Activated CD4-positive, alpha-beta T cell treated with anti-CD3 and anti-CD28 coated beads for 1 hour (primary cell): ENCODE measurements around the gene NAIP.
"Not testable (repeated sequence)": the region's sequence is repeated elsewhere in the genome, so short reads cannot be mapped to it uniquely, and the experiment has no call there.

Source experiments
- DNase-seq: peaks from one replicate; pipeline ENCODE4 v3.0.0-alpha.2; 2020

NAIP gene

GRCh38 chr5:71025289-71025953 is at the start of gene NAIP:
Gene NAIP, minus strand, starts transcription at chr5:71025339. Its CDS starts 12,424 bp downstream, at chr5:71012915.
- not testable (repeated sequence) for DNase-seq

GRCh38 chr5:71067262-71067928 is 42.3 kb upstream of the NAIP start, which contains the start of gene GTF2H2:
Gene GTF2H2, minus strand, starts transcription at chr5:71067676. Its CDS starts 4,913 bp downstream, at chr5:71062763.
- DNase-seq = not testable (repeated sequence)

GRCh38 chr5:71061322-71061721 is 36.2 kb upstream of the NAIP start:
- DNase-seq = not testable (repeated sequence)

- DNase-seq = not testable (repeated sequence)
Measured at GRCh38 chr5:71059426-71059825, 34.3 kb upstream of the NAIP start.

GRCh38 chr5:71044808-71045207 is 19.7 kb upstream of the NAIP start:
- DNase-seq = not testable (repeated sequence)

- not testable (repeated sequence) for DNase-seq
Measured at GRCh38 chr5:71044128-71044527, 19.0 kb upstream of the NAIP start.

GRCh38 chr5:71031046-71031776 is 6.1 kb upstream of the NAIP start:
- DNase-seq = not testable (repeated sequence)

GRCh38 chr5:71020643-71021042 is 4.5 kb downstream of the NAIP start:
- not testable (repeated sequence) for DNase-seq

GRCh38 chr5:71018376-71019005 is 6.6 kb downstream of the NAIP start:
- DNase-seq = not testable (repeated sequence)

- DNase-seq = no peak
Measured at GRCh38 chr5:71014176-71014575, 11.0 kb downstream of the NAIP start.

- no peak for DNase-seq
Measured at GRCh38 chr5:71013575-71013974, 11.6 kb downstream of the NAIP start.

- DNase-seq = no peak
Measured at GRCh38 chr5:71011194-71011792, 13.8 kb downstream of the NAIP start.

GRCh38 chr5:71006983-71007382 is 18.2 kb downstream of the NAIP start:
- DNase-seq = not testable (repeated sequence)

- DNase-seq = not testable (repeated sequence)
Measured at GRCh38 chr5:70984882-70985281, 40.3 kb downstream of the NAIP start.

- DNase-seq = not testable (repeated sequence)
Measured at GRCh38 chr5:70967220-70967619, 57.9 kb downstream of the NAIP start.

GRCh38 chr5:70964531-70964930 is 60.6 kb downstream of the NAIP start:
- DNase-seq = not testable (repeated sequence)

- DNase-seq = not testable (repeated sequence)
Measured at GRCh38 chr5:70953068-70953467, 72.1 kb downstream of the NAIP start.

- DNase-seq = not testable (repeated sequence)
Measured at GRCh38 chr5:70932560-70932959, 92.6 kb downstream of the NAIP start.

GRCh38 chr5:70931709-70932368 is 93.3 kb downstream of the NAIP start:
- not testable (repeated sequence) for DNase-seq

- DNase-seq = not testable (repeated sequence)
Measured at GRCh38 chr5:70925211-70925562, 100.0 kb downstream of the NAIP start.
